ENCODE results near the gene MYLK.

Gene MYLK

DNA sequence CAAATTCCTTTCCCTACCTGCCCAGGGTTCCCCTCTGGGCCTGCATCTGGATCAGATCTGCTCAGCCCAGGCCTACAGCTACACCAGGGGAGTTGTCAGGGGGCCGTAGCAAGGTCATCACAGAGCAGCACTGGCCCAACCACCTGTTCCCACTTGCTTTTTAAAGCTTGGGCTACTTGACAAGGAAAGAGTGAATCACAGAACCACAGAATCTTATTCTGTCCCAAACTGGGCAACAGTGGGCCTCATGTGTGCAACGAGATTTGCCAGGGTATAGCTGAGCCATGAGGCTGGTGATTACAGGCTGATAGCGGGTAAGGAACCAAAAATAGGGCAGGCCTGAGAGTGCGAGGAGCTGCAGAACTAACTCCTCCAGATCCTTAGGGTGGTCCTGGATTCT, 66.7 kb downstream of the MYLK start:
- DNase-seq = no peak

DNA sequence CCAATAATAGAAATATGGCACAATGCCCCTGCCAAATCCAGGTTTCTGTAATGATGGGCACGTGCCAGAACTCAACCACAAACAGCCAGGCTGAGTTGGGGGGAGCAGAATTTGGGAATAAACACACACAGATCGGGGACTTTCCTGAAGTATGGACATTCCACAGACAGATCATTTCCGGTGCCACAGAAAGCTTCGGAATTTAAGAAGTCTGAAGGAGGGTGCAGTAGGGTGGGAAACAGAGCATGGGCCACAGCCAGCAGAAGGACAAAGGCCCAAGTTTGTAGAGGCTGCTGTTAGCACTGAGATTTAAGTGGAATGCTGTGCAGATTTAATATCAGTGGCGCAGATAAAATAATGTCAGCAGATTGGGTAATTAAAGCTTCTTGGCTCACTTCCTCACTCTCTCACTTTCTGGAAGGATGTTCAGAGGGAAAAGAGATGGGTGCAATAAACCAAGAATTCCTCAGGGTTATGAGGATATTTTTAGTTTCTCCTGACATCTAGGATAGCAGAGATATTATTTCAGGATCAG, 67.4 kb downstream of the MYLK start:
- no peak for DNase-seq

DNA sequence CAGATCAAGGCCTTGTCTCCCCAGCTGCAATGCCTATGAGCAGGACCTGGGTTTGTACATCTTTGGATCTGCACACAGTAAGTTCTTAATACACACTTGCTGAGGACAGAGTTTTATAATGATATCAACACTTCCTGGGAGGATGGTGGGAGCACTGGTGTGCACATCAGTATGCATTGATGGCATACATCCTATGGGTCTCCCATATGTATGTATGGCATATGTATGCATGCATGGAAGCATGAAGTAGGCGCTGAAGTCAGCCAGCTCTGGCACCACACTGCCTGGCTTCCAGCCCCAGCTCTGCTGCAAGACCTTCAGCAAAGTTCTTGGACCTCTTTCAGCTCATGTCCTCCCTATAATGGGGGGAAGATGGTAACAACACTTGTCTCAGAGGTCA, 68.2 kb downstream of the MYLK start:
- no peak for DNase-seq

GRCh38 chr3:123813876-123814275, 70.3 kb downstream of the MYLK start:
- DNase-seq = no peak

DNA sequence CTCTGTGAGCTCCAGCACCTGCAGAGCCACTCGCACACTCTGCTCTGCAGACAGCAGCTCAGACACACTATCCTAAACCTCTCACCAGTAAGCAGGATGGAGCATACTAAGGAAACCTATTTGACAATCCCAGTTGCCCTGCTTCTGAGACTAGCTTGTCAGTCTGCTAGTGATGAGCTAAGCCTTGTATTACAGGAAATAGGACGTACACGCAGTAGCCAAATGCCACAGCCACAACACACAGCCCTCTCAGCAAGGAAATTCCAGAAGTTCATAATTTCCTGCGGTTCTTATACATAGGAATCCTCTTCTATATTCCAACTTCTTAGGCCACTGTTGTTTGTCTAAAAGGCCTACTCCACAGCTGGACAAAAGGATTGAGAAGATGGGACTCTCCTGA, 74.5 kb downstream of the MYLK start:
- DNase-seq = no peak

GRCh38 chr3:123808812-123809211, 75.3 kb downstream of the MYLK start:
- no peak for DNase-seq

DNA sequence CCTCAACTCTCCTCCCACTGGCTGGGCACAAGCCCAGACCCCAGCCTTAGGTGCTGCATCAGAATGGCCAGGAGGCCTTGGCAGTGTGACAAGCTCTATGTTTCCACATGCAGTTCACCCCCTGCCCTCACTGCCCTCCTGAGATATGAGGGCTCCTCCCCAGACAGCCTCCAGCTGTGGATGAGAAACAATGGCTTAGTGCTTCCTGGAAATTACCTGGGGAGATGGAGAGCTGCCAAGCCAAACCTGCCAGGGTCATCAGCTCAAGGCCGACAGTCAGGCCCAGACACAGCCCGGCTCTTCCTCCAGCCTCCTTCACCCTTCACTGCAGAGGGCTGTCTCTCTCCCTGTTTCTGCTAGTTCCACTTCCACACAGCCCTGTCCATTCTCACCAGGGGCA, 76.3 kb downstream of the MYLK start:
- no peak for DNase-seq

DNA sequence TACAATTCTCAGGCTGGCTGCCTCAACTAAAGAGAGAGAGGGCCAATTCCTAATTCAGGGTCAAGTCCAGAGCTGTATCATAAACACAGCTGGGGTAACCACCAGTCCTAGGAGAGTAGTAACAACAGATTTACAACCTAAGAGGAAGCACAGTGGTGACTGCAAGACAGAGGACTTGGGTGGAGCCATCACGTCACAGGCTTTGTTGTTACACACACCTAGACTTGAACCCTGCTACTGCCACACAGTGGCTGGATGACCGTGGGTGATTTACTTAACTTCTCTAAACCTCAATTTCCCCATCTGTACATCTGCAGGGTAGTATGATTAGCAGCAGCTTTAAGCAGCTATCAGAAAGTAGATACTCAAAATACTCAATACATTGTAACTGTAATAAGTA, 78.6 kb downstream of the MYLK start:
- DNase-seq = no peak

DNA sequence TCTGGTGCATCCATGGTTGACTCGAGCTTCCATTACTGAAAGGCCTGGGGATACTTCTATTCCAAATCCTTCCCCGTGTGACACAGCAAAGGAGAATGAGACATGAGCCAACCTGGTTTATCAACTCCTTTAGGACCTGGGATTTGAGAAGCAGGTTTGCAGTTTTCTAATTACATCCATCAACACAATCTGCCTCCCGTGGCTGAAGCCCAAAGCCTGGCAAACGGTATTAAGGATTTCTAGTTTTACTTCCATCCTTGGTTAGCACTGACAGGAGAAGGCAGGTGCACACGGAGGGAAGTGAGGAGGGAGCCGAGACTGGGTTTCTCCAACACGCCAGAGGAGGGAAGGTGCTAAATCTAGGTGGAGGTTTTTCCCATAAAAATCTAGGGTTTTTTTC, 79.0 kb downstream of the MYLK start:
- DNase-seq = no peak

DNA sequence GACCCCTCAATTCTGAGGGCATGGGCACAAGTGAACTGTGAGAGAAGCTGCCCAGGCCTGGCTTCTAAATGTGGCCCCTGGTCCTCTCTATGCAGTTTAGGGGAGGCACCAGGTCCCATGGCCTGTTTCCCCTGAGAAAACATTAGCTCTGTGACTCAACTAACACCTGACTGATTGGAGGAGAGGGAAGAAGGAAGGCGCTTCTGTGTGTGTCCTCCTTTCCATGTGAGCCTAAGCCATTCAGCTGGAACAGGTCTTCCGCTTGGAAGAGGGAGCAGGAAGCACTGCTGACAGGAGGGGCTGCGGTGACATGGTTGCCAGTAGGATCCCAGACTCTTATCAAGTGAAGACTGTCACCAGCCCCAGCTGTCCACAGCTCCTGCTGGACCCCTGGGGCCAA, 79.5 kb downstream of the MYLK start:
- DNase-seq = no peak

DNA sequence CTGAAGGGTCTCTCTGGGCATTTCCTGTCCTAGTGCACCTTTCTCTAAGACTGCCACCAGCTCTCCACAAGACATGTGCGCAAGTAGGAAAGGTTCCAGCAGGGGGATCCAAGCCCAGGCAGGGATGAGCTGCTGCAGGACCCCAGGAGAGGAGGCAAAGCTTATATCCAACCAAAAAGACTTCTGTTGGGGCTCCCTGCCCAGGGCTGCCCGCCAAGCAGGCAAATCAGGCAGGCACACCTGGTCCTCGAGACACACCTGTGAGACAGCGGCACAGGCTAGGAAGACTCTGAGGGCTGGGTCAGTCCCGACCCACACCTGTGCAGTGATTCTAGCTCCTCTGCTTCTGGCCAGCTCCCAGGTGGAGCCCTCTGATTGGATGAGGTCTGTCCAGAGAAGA, 80.6 kb downstream of the MYLK start:
- DNase-seq = no peak

DNA sequence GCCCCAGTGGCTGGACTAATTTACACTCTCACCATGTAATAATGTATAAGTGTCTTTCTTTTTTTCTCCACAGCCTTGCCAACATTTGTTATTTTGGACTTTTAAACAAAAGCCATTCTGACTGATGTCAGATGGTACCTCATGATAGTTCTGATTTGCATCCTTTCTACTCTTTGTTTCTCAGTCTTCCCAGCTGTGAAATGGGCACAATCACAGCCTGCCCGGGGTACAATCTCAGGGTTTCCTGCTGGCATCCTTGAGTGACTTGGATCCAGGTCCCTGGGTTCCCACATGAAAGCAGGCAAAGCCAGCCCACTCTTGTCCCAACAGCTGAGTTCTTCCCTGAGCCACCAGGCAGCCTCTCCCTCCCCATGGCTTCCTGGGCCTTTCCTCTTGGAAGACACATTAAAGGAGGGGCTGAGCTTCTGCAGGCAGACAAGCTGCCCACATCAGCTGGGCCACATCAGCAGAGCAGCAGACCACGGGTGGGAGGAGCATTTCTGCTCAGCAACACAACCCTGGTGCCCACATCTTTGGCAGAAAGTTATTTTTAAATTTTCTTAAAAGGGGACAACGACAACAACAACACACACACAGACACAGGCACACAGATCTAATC, 82.0 kb downstream of the MYLK start:
- no peak for DNase-seq

GRCh38 chr3:123801474-123801873, 82.7 kb downstream of the MYLK start:
- DNase-seq = no peak

- no peak for DNase-seq
Observed at GRCh38 chr3:123800362-123800682, 83.8 kb downstream of the MYLK start.

DNA sequence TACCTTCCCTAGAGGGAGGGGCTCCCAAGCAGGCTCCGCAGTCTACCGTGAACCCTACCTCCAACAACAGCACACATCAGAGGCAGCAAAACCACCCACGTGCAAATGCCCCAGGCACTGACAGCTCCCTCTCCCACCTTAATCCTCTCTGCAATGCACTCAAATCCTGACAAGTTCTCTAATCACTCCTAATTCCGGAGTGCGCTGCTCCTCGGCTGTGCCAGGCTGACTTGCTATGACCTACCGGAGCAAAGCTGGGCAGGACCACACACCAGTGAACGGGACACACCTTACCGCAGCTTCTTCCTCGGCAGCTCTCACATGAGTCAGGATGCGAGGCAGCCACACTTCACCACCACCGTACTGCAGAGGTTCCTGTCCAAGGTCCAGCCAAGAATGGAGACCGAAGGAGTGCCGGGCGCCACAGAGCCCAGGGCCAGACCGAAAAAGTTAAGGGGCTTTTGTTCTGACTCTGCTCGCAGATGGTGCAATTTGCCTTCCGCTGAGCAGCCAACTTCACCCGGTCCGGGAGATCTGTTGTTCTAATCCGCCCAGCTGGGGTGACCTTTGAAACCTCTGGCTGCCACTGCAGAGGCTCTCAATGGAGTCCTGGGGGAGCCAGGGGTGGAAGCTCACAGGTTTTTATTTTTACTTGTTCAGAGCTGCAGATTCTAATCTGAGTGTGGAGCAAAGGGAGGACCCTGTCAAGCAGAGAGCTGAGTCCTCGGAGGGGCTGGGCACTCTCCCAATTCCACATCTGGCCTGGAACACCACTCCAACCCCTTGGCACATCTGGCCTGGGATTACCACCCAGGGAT, 84.4 kb downstream of the MYLK start:
- no peak for DNase-seq

DNA sequence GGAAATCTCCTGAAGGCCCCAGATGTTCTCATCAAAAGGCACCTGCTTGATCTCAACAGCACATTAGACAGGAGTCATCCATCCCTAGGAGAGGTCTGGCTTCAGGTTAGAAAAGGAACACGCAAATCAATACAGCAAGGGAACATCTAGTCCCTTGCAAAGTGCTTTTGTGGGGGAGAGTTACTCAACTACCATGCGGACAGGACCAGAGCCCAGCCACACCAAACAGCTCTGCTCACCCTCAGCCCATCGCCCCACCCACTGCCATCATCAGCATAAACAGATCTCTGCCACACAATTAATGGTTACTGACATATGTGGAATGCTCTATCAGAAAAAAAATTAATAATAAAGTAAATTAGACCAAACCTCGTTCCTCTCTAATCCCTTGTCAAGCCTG, 85.6 kb downstream of the MYLK start:
- DNase-seq = no peak

DNA sequence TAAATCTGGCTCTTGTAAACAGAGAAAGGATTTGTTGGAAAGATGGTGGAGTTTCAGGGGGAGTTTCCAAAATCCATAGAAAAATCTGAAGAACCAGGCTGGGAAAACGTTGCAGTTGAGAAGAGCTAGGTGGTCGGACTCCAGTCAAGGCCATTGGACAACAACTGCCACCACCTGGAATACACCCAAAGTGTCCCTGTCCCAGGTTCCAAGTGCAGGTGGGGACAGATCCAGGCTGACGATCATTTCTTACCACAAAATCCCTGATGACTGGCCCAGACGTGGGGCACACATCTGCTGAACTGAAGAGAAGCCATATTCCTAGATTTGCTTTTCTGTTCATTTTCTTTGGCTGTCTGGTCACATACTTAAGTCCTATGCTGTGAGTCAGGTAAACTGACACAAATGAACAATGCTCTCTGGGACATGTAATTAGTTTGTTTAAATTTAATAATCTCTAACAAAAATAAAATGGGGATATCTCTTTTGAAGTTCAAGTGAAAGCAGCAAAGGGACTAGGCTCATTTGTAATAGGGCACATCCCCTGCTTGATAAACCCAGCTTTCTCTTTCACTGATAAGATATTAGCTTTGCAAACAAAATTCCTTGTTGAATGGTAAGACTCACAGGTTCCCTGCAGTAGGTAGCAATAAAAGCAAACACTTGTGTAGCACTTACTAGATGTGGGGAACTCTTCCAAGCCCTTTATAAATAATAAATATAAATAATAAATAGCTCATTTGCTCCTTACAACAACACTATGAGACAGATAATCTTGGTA, 88.5 kb downstream of the MYLK start:
- no peak for DNase-seq

- no peak for DNase-seq
Observed at GRCh38 chr3:123793425-123793824, 90.7 kb downstream of the MYLK start.

GRCh38 chr3:123792473-123793201, 91.5 kb downstream of the MYLK start:
- no peak for DNase-seq

DNA sequence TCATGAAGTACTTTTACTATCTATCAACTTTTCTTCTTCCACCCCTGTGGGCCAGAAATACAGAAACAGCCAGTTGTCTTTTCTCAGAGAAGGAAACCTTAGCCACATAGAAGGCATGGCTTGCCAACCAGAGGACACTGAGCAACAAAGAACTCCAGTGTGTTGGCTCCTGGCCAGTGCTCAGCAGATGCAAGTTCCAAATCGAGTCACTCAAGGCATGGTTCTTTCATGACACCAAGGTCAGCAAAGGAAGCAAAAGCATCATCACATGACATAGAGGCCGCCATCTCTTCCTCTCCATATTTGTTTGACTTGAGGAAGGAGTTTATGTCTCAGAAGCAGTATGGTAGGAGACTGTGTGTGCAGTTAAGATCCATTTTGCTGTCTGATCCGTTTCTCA, 92.2 kb downstream of the MYLK start:
- no peak for DNase-seq

GRCh38 chr3:123791417-123791816, 92.7 kb downstream of the MYLK start:
- DNase-seq = no peak

DNA sequence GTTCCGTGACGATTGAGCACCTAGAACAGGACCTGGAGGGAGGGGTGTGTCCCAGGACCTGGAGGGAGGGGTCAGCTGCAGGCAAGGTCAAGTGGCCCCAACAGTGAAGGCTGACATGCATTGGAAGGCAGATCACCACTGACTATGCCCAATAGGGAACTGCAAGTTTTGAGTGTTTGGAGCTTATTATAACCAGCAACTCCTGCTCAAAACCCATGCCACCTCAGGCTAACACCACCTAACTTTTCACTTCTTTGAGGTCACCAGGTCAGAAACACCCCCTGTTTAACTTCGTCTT, 93.1 kb downstream of the MYLK start:
- DNase-seq = no peak

GRCh38 chr3:123790254-123791072, 93.7 kb downstream of the MYLK start:
- DNase-seq = no peak
